Endothelial cell of umbilical vein (primary cell): ENCODE results near the gene TP73. TPM values are rescaled to one million over a fixed set of nuclear protein-coding genes. Genes with fewer than 3 reads are reported as not detected.

ENCODE experiments used
- BruUV-seq: library from RNA; stranded (reverse); fragments of 400-500 nt; replicated peaks from 2 replicates; lab custom pipeline; 2021; lab: Mats Ljungman, UMichigan
- CTCF ChIA-PET: fragments of 300-600, 350-600 bp; sonication (Branson Sonifier 250); formaldehyde crosslinking; loops from one replicate; lab custom pipeline; 2021; ENCODE audit warnings: antibody characterized with exemption, inconsistent platforms; lab: Charles Lee
- POLR2A ChIA-PET: fragments of 300-600, 350-600 bp; sonication (Branson Sonifier 250); formaldehyde crosslinking; loops from one replicate; lab custom pipeline; 2021; ENCODE audit warnings: antibody characterized with exemption, inconsistent platforms; lab: Charles Lee
- DNase-seq: peaks from one replicate; pipeline ENCODE4 v3.0.0-alpha.2; 2011; ENCODE audit warnings: low read depth, low spot score
- FAIRE-seq: peaks from 2 replicates; lab custom pipeline; 2011; peaks lifted over from hg19 to GRCh38; lab: Jason Lieb, UNC
- H2AFZ ChIP-seq: 2 replicates; pipeline ENCODE4 v1.6.0; 2012; ENCODE audit warnings: low read depth, low read length, control low read depth, inconsistent platforms
- H3K27ac ChIP-seq: 2 replicates; pipeline ENCODE4 v1.5.1; 2011; ENCODE audit warnings: low read depth, mild to moderate bottlenecking, control low read depth, low read length, moderate library complexity; ENCODE audit not compliant: insufficient read depth
- H3K27me3 ChIP-seq, 2 experiments: 2 replicates each; pipeline versions ENCODE4 v1.6.0 to v1.6.1; 2011; ENCODE audit warnings: low read length in 2 of 2, mixed read lengths in 1 of 2; ENCODE audit not compliant: control insufficient read depth in 2 of 2, insufficient read depth in 2 of 2
- H3K36me3 ChIP-seq, 2 experiments: 2 replicates in 1 of 2; 3 replicates in 1 of 2; pipeline ENCODE4 v1.5.1; 2011; ENCODE audit warnings: low read length in 2 of 2, mild to moderate bottlenecking in 1 of 2, moderate library complexity in 1 of 2; ENCODE audit not compliant: control insufficient read depth in 2 of 2, insufficient read depth in 2 of 2; ENCODE audit errors: extremely low read depth in 1 of 2
- H3K4me1 ChIP-seq: 3 replicates; pipeline ENCODE4 v1.5.1; 2011; ENCODE audit warnings: mild to moderate bottlenecking, low read length; ENCODE audit not compliant: control insufficient read depth, insufficient read depth; ENCODE audit errors: extremely low read depth
- H3K4me2 ChIP-seq: 2 replicates; pipeline ENCODE4 v1.6.1; 2011; ENCODE audit warnings: low read length, control low read depth, mixed read lengths; ENCODE audit not compliant: insufficient read depth
- H3K4me3 ChIP-seq, 3 experiments: fragments of 200-600 bp in 1 of 3; sonication (generic), shearing (Covaris generic) in 1 of 3; replicated peaks in 1 of 3; 2 replicates each; pipeline ENCODE4 v1.5.1; 2011 to 2016; ENCODE audit warnings: control low read depth in 3 of 3, low read length in 3 of 3, mild to moderate bottlenecking in 2 of 3, inconsistent platforms in 1 of 3, low read depth in 1 of 3, moderate library complexity in 1 of 3; ENCODE audit not compliant: insufficient read depth in 1 of 3
- H3K79me2 ChIP-seq: 2 replicates; pipeline ENCODE4 v1.6.0; 2012; ENCODE audit warnings: low read length, inconsistent platforms; ENCODE audit not compliant: control insufficient read depth, insufficient read depth
- H3K9ac ChIP-seq: replicated peaks from 2 replicates; pipeline ENCODE3; 2011; ENCODE audit warnings: low read length, control low read depth; ENCODE audit not compliant: insufficient read depth; ENCODE audit errors: extremely low read depth
- H3K9me1 ChIP-seq: replicated peaks from 3 replicates; pipeline ENCODE4 v1.6.0; 2011; ENCODE audit warnings: mild to moderate bottlenecking, low read length; ENCODE audit not compliant: control insufficient read depth, insufficient read depth; ENCODE audit errors: extremely low read depth
- H3K9me3 ChIP-seq: replicated peaks from 2 replicates; pipeline ENCODE4 v1.5.1; 2012; ENCODE audit warnings: low read length, inconsistent platforms; ENCODE audit not compliant: control insufficient read depth, insufficient read depth
- H4K20me1 ChIP-seq: replicated peaks from 2 replicates; pipeline ENCODE3; 2011; ENCODE audit warnings: mild to moderate bottlenecking, low read length; ENCODE audit not compliant: control insufficient read depth, insufficient read depth; ENCODE audit errors: extremely low read depth
- EZH2 ChIP-seq: IDR thresholded peaks from 2 replicates; pipeline ENCODE4 v1.6.1; 2012; ENCODE audit warnings: borderline replicate concordance, low read depth, mild to moderate bottlenecking, moderate library complexity, low read length, inconsistent platforms; ENCODE audit not compliant: severe bottlenecking
- FOS ChIP-seq: IDR thresholded peaks from 2 replicates; pipeline ENCODE4 v1.6.1; 2011; ENCODE audit warnings: mild to moderate bottlenecking, low read length, moderate library complexity, borderline replicate concordance; ENCODE audit not compliant: insufficient read depth
- GATA2 ChIP-seq: IDR thresholded peaks from 2 replicates; pipeline ENCODE4 v1.7.0; 2011; ENCODE audit warnings: low read depth, mild to moderate bottlenecking, moderate library complexity, mixed read lengths, low read length; ENCODE audit not compliant: insufficient read length, insufficient read depth
- JUN ChIP-seq: IDR thresholded peaks from 2 replicates; pipeline ENCODE4 v1.6.1; 2011; ENCODE audit warnings: borderline replicate concordance, low read depth; ENCODE audit not compliant: insufficient read length, insufficient read depth
- MYC ChIP-seq: IDR thresholded peaks from one replicate; pipeline ENCODE4 v1.6.1; 2011; ENCODE audit warnings: mild to moderate bottlenecking, low read depth, low read length
- POLR2A ChIP-seq: IDR thresholded peaks from 2 replicates; pipeline ENCODE4 v1.6.1; 2012; ENCODE audit warnings: low read depth, mild to moderate bottlenecking, control low read depth, low read length
- POLR2AphosphoS5 ChIP-seq: IDR thresholded peaks from 2 replicates; pipeline ENCODE4 v1.6.1; 2012; ENCODE audit warnings: low read depth, mild to moderate bottlenecking, control low read depth, low read length, moderate library complexity; ENCODE audit not compliant: insufficient read depth
- dilution Hi-C: fragments of 300-500 bp; cut with MboI; formaldehyde crosslinking; loops from one replicate; pipeline ENCODE4 v1.15.0; 2019; ENCODE audit warnings: low sequenced_read_pairs; ENCODE audit not compliant: extremely low pct_ligation_motif_present
- intact Hi-C: fragments of 100-400 bp; cut with micrococcal nuclease; formaldehyde crosslinking; loops from one replicate; pipeline ENCODE4 v1.10.0; 2022
- polyA plus RNA-seq, 4 experiments: library from polyadenylated mRNA; depleted of rRNA in 3 of 4; stranded (reverse) in 3 of 4; unstranded in 1 of 4; fragments of >200 nt; gene quantifications; 2 replicates each; pipeline versions ENCODE4 v1.2.1 to v1.2.3, GENCODE V29; 2011 to 2012; ENCODE audit warnings: missing spikeins in 1 of 4
- total RNA-seq: library from RNA; stranded (reverse); gene quantifications from 2 replicates; pipeline ENCODE4 v1.2.3, GENCODE V29; 2021
- TF ChIP-seq, protein P1 (sequence below): IDR thresholded peaks from 2 replicates; pipeline ENCODE4 v1.6.1; 2011; ENCODE audit not compliant: insufficient read depth, insufficient read length
- TF ChIP-seq, protein P2 (sequence below), 2 donors: IDR thresholded peaks; 1 replicate in 1 of 2; 2 replicates in 1 of 2; pipeline ENCODE4 v1.5.1; 2011; ENCODE audit warnings: low read length in 2 of 2, mild to moderate bottlenecking in 2 of 2, moderate library complexity in 2 of 2, control low read depth in 1 of 2, inconsistent platforms in 1 of 2, low read depth in 1 of 2; ENCODE audit not compliant: insufficient read depth in 1 of 2; ENCODE audit errors: extremely low read depth in 1 of 2

TP73 gene
- total and polyA plus RNA-seq, 2 donors (not counting 3 experiments of a cell fraction or from before 2014, with no cell fraction given), result 0.03 to 0.15 TPM

DNA sequence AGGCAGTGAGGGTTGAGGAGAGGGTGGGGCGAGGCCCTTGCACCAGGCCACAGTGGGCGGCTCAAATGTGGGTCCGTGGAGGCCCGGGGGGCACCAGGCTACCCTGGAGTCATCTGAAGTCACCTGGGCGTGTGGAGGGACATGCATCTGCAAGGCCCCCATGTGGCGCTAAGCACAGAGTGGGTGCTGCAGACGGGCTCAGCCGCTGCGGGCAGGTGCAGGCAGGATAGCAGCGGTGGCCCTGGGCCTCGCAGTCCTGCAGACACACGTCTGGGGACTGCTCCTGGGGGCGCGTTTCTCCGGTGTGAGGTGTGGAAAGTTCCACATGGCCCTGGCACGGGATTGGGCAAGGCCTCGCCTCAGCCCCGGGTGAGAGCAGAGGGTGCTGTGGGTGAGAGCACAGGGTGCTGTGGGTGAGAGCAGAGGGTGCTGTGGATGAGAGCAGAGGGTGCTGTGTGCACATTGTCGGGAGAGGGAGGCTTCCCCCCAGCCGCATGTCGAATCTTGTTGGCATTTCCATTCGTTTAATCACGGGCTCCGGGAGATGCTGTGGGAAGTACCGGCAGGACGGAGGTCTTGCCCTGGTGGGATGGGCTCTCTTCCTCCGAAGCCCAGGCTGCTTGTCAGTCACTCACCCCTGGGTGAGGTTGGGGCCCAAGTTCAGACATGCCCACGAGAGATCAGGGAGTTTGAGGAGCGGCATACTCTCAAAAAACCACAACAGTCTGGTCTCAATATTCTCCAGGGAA, 46.5 kb downstream of the TP73 start:
- H3K9me1 ChIP-seq, result no peaks in the 10 kb centered on the region
- H3K4me2 ChIP-seq, result no peak overlapping the region
- ChIA-PET CTCF (interaction anchor here (2.0 kb wide), 1 partner anchor 26 kb away, joined by 9 read pairs; no protein-coding TSS in a partner anchor), POLR2A (no interaction called here)
- no peak overlapping the region for H3K27ac ChIP-seq
- no peaks in the 10 kb centered on the region for H3K79me2 ChIP-seq
- no peak overlapping the region for H3K4me3 ChIP-seq
- H3K4me1 ChIP-seq, result no peaks in the 10 kb centered on the region
- dilution Hi-C loops, result no loop called here
- FAIRE-seq (no peak), DNase-seq (no peak)
- H3K27me3 ChIP-seq, result no peaks in the 10 kb centered on the region
- H3K9ac ChIP-seq, result no peak overlapping the region
- H3K9me3 ChIP-seq, result no peaks in the 10 kb centered on the region
- TF ChIP-seq, protein P1, sequence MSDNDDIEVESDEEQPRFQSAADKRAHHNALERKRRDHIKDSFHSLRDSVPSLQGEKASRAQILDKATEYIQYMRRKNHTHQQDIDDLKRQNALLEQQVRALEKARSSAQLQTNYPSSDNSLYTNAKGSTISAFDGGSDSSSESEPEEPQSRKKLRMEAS, result no peak
- TF ChIP-seq MYC, result no peak
- no peak for TF ChIP-seq POLR2AphosphoS5
- TF ChIP-seq FOS, result no peak
- no peak for TF ChIP-seq EZH2
- TF ChIP-seq, protein P2, sequence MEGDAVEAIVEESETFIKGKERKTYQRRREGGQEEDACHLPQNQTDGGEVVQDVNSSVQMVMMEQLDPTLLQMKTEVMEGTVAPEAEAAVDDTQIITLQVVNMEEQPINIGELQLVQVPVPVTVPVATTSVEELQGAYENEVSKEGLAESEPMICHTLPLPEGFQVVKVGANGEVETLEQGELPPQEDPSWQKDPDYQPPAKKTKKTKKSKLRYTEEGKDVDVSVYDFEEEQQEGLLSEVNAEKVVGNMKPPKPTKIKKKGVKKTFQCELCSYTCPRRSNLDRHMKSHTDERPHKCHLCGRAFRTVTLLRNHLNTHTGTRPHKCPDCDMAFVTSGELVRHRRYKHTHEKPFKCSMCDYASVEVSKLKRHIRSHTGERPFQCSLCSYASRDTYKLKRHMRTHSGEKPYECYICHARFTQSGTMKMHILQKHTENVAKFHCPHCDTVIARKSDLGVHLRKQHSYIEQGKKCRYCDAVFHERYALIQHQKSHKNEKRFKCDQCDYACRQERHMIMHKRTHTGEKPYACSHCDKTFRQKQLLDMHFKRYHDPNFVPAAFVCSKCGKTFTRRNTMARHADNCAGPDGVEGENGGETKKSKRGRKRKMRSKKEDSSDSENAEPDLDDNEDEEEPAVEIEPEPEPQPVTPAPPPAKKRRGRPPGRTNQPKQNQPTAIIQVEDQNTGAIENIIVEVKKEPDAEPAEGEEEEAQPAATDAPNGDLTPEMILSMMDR (IDR thresholded peaks at IDR 0.05; ENCODE audit: extremely low read depth in 1 of 2, insufficient read depth in 1 of 2, low read depth in 1 of 2, low read length in 2 of 2), result no peak
- no peak for TF ChIP-seq POLR2A
- no peak for TF ChIP-seq JUN
- TF ChIP-seq GATA2, result no peak
- intact Hi-C loops, result no loop called here
- no peaks in the 10 kb centered on the region for H3K36me3 ChIP-seq
- H4K20me1 ChIP-seq, result no peaks in the 10 kb centered on the region
- no peak overlapping the region for H2AFZ ChIP-seq
- no TSS peak for BruUV-seq
